ENCODE data around the gene GRK6. TPM values are rescaled to one million over a fixed set of nuclear protein-coding genes. Genes with fewer than 3 reads are reported as not detected.

GRK6 gene
- total and polyA plus RNA-seq, 2 of the 4 experiments (the other 2 are of a cell fraction) = 25.3 to 30.1 TPM

DNA sequence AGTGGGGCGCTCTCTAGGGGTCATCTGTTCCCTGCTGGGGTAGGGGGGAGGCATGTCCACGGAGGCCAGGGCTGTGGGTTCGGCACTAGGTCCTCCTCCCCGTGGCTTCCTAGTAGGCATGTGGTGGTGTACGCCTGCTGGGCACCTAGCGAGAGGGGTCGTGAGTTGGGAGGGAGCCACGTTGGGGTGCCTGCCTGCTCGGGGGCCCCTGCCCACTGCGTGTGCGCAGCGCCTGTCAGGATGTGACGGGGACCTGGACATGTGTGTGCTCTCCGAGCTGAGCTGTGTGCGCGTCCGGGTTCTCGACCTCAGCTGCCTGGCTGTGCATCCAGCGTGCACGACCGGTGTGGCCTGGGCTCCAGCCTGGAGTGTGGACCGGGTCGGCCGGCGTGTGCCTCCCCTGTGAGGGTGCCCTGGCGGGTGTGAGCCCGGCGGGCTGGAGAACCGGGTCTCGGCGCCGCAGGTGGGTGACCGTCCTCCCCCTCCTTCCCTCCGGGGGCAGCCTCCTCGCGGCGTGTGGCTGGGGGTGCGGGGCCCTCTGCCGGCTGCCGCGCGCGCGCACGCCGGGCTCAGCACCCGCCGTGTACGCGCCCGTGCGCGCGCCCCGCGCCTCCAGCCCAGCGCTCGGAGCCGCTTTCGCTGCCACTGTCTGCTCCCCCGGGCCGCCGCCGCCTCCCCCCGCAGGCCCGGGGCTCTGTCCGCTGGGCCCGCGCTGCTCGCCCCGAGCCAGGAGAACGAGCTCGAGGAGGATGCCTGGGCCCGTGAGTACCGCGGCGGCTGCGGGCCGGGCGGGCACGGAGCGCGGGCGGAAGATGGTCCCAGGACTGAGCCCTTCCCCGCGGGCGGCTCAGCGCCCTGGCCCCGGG lies 20.0 kb downstream of the GRK6 start, which contains the start of gene PRR7:
Gene PRR7 (plus strand): TSS at position 615 of the 866 bp plus-strand sequence. CDS start 8,254 bp downstream, outside the sequence.
- in situ Hi-C loops (cut with MboI; ENCODE audit: low sequenced_read_pairs) = loop anchor here (5.0 kb wide), 2 partner anchors 39 to 134 kb away; partner anchors contain the start of genes F12 and MXD3

More for the DNA sequence above, 20.0 kb downstream of the GRK6 start, which contains the start of gene PRR7:
- peak within 1 kb of the TSS; percentile 82 for H2AK9ac ChIP-seq (replicated peaks; ENCODE audit: low read depth, low read length, poor library complexity)
- peak within 1 kb of the TSS; percentile 28 for H4K91ac ChIP-seq (ENCODE audit: insufficient read depth, low read depth, low read length)
- H2BK120ac ChIP-seq (ENCODE audit: low read depth, low read length) = peak within 1 kb of the TSS; percentile 42; the same call in 1 of the 2 replicates
- BruUV-seq (replicated peaks) = no TSS peak
- no peak within 1 kb of the TSS for H2BK15ac ChIP-seq (ENCODE audit: low read depth, low read length)
- peak within 1 kb of the TSS; percentile 77; the same call in 1 of the 2 replicates for H4K5ac ChIP-seq (ENCODE audit: low read depth, low read length)
- H3K23ac ChIP-seq (ENCODE audit: low read depth, low read length) = peak within 1 kb of the TSS; percentile 89; the same call in 1 of the 2 replicates
- peak within 1 kb of the TSS; percentile 73; the same call in 1 of the 2 replicates for H3K27ac ChIP-seq (ENCODE audit: insufficient read depth, low read length)
- peak within 1 kb of the TSS; percentile 82 for H2AK5ac ChIP-seq (ENCODE audit: low read depth, low read length)
- H3K27me3 ChIP-seq (ENCODE audit: control insufficient read depth, insufficient read depth, low read length) = no peaks in the 10 kb centered on the region
- H2BK5ac ChIP-seq (ENCODE audit: low read depth, low read length, poor library complexity, severe bottlenecking) = peak within 1 kb of the TSS; percentile 40
- peaks cover 10% of the 10 kb centered on the region for H3K4me1 ChIP-seq (ENCODE audit: control insufficient read depth, insufficient read depth, low read length)
- ChIA-PET CTCF (interaction anchor here (1.0 to 4.7 kb wide), 2 partner anchors 42 to 55 kb away, joined by 3 to 28 read pairs; no protein-coding TSS in a partner anchor), POLR2A (ENCODE audit: unreplicated experiment) (no interaction called here)
- dilution Hi-C loops (cut with HindIII; ENCODE audit: low sequenced_read_pairs, unreplicated experiment) = no loop called here
- H3K18ac ChIP-seq (ENCODE audit: low read depth, low read length) = peak within 1 kb of the TSS; percentile 7; the same call in 1 of the 2 replicates
- peak within 1 kb of the TSS; percentile 69 for H3K9ac ChIP-seq (ENCODE audit: low read depth, low read length)
- peak; percentile 77 for ATAC-seq (ENCODE audit: low read depth)
- WGBS, 2 experiments (ENCODE audit: extremely low coverage in 2 of 2, insufficient read length in 1 of 2) = 2% methylated on average over 24 of the region's 89 CpGs; no CpG with 5 or more reads in 1 of the 2 experiments
- H4K20me1 ChIP-seq (ENCODE audit: insufficient read depth, low read length) = peaks cover 11% of the 10 kb centered on the region; the same call in 1 of the 2 replicates
- peaks cover 4% of the 10 kb centered on the region; the same call in 1 of the 2 replicates for H3K9me1 ChIP-seq (ENCODE audit: insufficient read depth, low read length)
- no peak for TF ChIP-seq POLR2A (IDR thresholded peaks at IDR 0.05; ENCODE audit: low read depth, low read length)
- TF ChIP-seq USF2 (IDR thresholded peaks at IDR 0.05; ENCODE audit: low read depth, low read length) = no peak
- 0 out of 2 replicates have a peak, but pooled peaks have one; percentile 52 for TF ChIP-seq MAZ (IDR thresholded peaks at IDR 0.05; ENCODE audit: borderline replicate concordance, low read depth, low read length)
- 0 out of 2 replicates have a peak, but pooled peaks have one; percentile 9 for TF ChIP-seq CTCF (conservative IDR thresholded peaks at IDR 0.05; ENCODE audit: low read depth, low read length)
- intact Hi-C loops (cut with micrococcal nuclease) = loop anchor here (2.0 kb wide), 2 partner anchors 42 to 56 kb away; no protein-coding TSS in a partner anchor
- H3K4me3 ChIP-seq (ENCODE audit: insufficient read depth, low read depth, low read length) = peak within 1 kb of the TSS; percentile 92
- peak within 1 kb of the TSS; percentile 96 for H3K4me2 ChIP-seq (ENCODE audit: low read depth, low read length)
- 0 out of 2 replicates have a peak within 1 kb of the TSS, but pooled peaks have one; percentile 1 for H3K56ac ChIP-seq (ENCODE audit: extremely low read depth, insufficient read depth, low read length)
- no peak within 1 kb of the TSS for H2BK20ac ChIP-seq (ENCODE audit: low read depth, low read length)
- H3K4ac ChIP-seq (ENCODE audit: low read depth, low read length) = peak within 1 kb of the TSS; percentile 82
- DNase-seq = peak; percentile 64
- H3K14ac ChIP-seq (replicated peaks; ENCODE audit: low read depth, low read length) = peak within 1 kb of the TSS; percentile 68
- H3K9me3 ChIP-seq (ENCODE audit: control insufficient read depth, insufficient read depth, low read length) = no peaks in the 10 kb centered on the region
- no peaks in the 10 kb centered on the region; the same call in 1 of the 2 replicates for H3K36me3 ChIP-seq (ENCODE audit: control insufficient read depth, insufficient read depth, low read length)
- peak within 1 kb of the TSS; percentile 99 for H2AFZ ChIP-seq (replicated peaks; ENCODE audit: low read length, poor library complexity)
- peak within 1 kb of the TSS; percentile 66 to 92 for H4K8ac ChIP-seq (ENCODE audit: low read depth in 2 of 2, low read length in 2 of 2)
- peaks cover 0 to 4% of the 10 kb centered on the region in 2 experiments; a peak in 1 of 4 replicates for H3K79me1 ChIP-seq (ENCODE audit: low read depth in 1 of 2, low read length in 2 of 2)
